B cell (primary cell): ENCODE data around the gene ST6GALNAC3. TPM values are rescaled to one million over a fixed set of nuclear protein-coding genes. Genes with fewer than 3 reads are reported as not detected.

ENCODE experiments used
- ATAC-seq: fragments of 200-7000 bp; cut with Tn5 transposase; one replicate; pipeline ENCODE4 v1.10.0; 2021; ENCODE audit warnings: low read depth, mild to moderate bottlenecking, moderate number of reproducible peaks, moderate library complexity
- CTCF ChIA-PET: fragments of 350-600 bp; sonication (Branson Sonifier 250); formaldehyde crosslinking; loops from one replicate; lab custom pipeline; 2021; ENCODE audit warnings: antibody characterized with exemption, inconsistent platforms; lab: Charles Lee
- POLR2A ChIA-PET: fragments of 350-600 bp; sonication (Branson Sonifier 250); formaldehyde crosslinking; loops from one replicate; lab custom pipeline; 2021; ENCODE audit warnings: antibody characterized with exemption; lab: Charles Lee
- DNase-seq: peaks from one replicate; pipeline ENCODE4 v3.0.0; 2013
- H2AFZ ChIP-seq: 2 replicates; pipeline ENCODE4 v1.6.1; 2012; ENCODE audit warnings: mild to moderate bottlenecking, low read depth, low read length; ENCODE audit not compliant: insufficient read depth, poor library complexity, severe bottlenecking
- H3K27ac ChIP-seq, 2 donors: 1 replicate in 1 of 2; 2 replicates in 1 of 2; pipeline ENCODE4 v1.5.1; 2012 to 2013; ENCODE audit warnings: low read length in 2 of 2, mild to moderate bottlenecking in 2 of 2, moderate library complexity in 1 of 2
- H3K27me3 ChIP-seq, 4 experiments: fragments of 200-600 bp in 1 of 4; sonication (generic) in 1 of 4; replicated peaks in 1 of 4; 1 replicate in 2 of 4; 2 replicates in 2 of 4; pipeline versions ENCODE4 v1.6.1 to v1.7.0; 2013 to 2016; ENCODE audit warnings: low read length in 3 of 4, mild to moderate bottlenecking in 2 of 4, mixed read lengths in 1 of 4, moderate library complexity in 1 of 4; ENCODE audit not compliant: insufficient read depth in 4 of 4, control insufficient read depth in 3 of 4; ENCODE audit errors: control extremely low read depth in 1 of 4
- H3K36me3 ChIP-seq, 2 experiments: replicated peaks in 1 of 2; 1 replicate in 1 of 2; 2 replicates in 1 of 2; pipeline versions ENCODE4 v1.6.1 to v1.7.1; 2013; ENCODE audit warnings: low read length in 1 of 2; ENCODE audit not compliant: insufficient read depth in 2 of 2, control insufficient read depth in 1 of 2; ENCODE audit errors: control extremely low read depth in 1 of 2, extremely low read depth in 1 of 2
- H3K4me1 ChIP-seq, 2 donors: fragments of 200-600 bp in 1 of 2; sonication (generic) in 1 of 2; 1 replicate in 1 of 2; 2 replicates in 1 of 2; pipeline versions ENCODE4 v1.5.1 to v1.6.1; 2013 to 2017; ENCODE audit warnings: low read length in 2 of 2; ENCODE audit not compliant: control insufficient read depth in 2 of 2, insufficient read depth in 2 of 2
- H3K4me2 ChIP-seq: replicated peaks from 2 replicates; pipeline ENCODE3; 2012; ENCODE audit warnings: mild to moderate bottlenecking, low read depth, low read length; ENCODE audit not compliant: poor library complexity, severe bottlenecking
- H3K4me3 ChIP-seq, 5 experiments: fragments of 200-600 bp in 1 of 5; sonication (generic) in 1 of 5; 1 replicate in 3 of 5; 2 replicates in 2 of 5; pipeline versions ENCODE4 v1.5.1 to v1.7.0; 2011 to 2016; ENCODE audit warnings: low read length in 4 of 5, mild to moderate bottlenecking in 4 of 5, low read depth in 2 of 5, control low read depth in 1 of 5, moderate library complexity in 1 of 5; ENCODE audit not compliant: insufficient read depth in 1 of 5; ENCODE audit errors: control extremely low read depth in 1 of 5, extremely low read depth in 1 of 5
- H3K79me2 ChIP-seq: fragments of 200-600 bp; sonication (generic); one replicate; pipeline ENCODE4 v1.6.0; 2016; ENCODE audit warnings: low read length; ENCODE audit not compliant: control insufficient read depth, insufficient read depth
- H3K9ac ChIP-seq: fragments of 200-600 bp; sonication (generic); 2 replicates; pipeline ENCODE4 v1.6.1; 2017; ENCODE audit warnings: mild to moderate bottlenecking, low read length, moderate library complexity
- H3K9me3 ChIP-seq, 3 donors: one replicate each; pipeline versions ENCODE4 v1.6.1 to v1.7.1; 2013; ENCODE audit warnings: low read length in 2 of 3; ENCODE audit not compliant: control insufficient read depth in 2 of 3, insufficient read depth in 1 of 3; ENCODE audit errors: control extremely low read depth in 1 of 3
- H4K20me1 ChIP-seq: 2 replicates; pipeline ENCODE4 v1.6.0; 2012; ENCODE audit warnings: mild to moderate bottlenecking, low read length; ENCODE audit not compliant: insufficient read depth, control insufficient read depth, poor library complexity, severe bottlenecking
- H3K27ac Mint-ChIP-seq: one replicate; pipeline ENCODE4 v1.8.0; 2021; ENCODE audit warnings: mixed read lengths
- H3K27me3 Mint-ChIP-seq: one replicate; pipeline ENCODE4 v1.8.0; 2021; ENCODE audit warnings: mixed read lengths
- H3K4me1 Mint-ChIP-seq: one replicate; pipeline ENCODE4 v1.8.0; 2021; ENCODE audit warnings: mixed read lengths
- H3K4me3 Mint-ChIP-seq: one replicate; pipeline ENCODE4 v1.8.0; 2021; ENCODE audit warnings: mixed read lengths
- H3K9me3 Mint-ChIP-seq: one replicate; pipeline ENCODE4 v1.8.0; 2022; ENCODE audit warnings: mixed read lengths; ENCODE audit not compliant: insufficient read depth
- EZH2 ChIP-seq: IDR thresholded peaks from 2 replicates; pipeline ENCODE4 v1.6.1; 2012; ENCODE audit warnings: borderline replicate concordance, low read depth, mild to moderate bottlenecking, moderate library complexity, low read length; ENCODE audit not compliant: insufficient read depth, poor library complexity, severe bottlenecking
- WGBS: methylation state at CpG from one replicate; pipeline ENCODE4 v1.1.5; 2013; ENCODE audit warnings: missing lambda C conversion rate; ENCODE audit not compliant: insufficient coverage; 5-methylcytosine and 5-hydroxymethylcytosine counted together
- intact Hi-C: fragments of 100-400 bp; cut with micrococcal nuclease; formaldehyde crosslinking; loops from one replicate; pipeline ENCODE4 v1.10.0; 2022
- polyA plus RNA-seq: library from polyadenylated mRNA; depleted of rRNA; stranded (reverse); fragments of >200 nt; gene quantifications from 2 replicates; pipeline ENCODE4 v1.2.3, GENCODE V29; 2012
- total RNA-seq, 2 donors: library from RNA; stranded (reverse); fragments of 120-200 nt in 1 of 2; gene quantifications; 1 replicate in 1 of 2; 2 replicates in 1 of 2; pipeline versions ENCODE4 v1.2.3 to v1.2.4, GENCODE V29; 2013 to 2022
- TF ChIP-seq, protein P1 (sequence below): fragments of 200-600 bp; IDR thresholded peaks from one replicate; pipeline ENCODE4 v1.8.0; 2022; ENCODE audit warnings: antibody characterized with exemption, mild to moderate bottlenecking

ST6GALNAC3 gene
- total and polyA plus RNA-seq, 2 donors (not counting 1 experiment from before 2014, with no cell fraction given): 3.0 to 17.3 TPM

DNA sequence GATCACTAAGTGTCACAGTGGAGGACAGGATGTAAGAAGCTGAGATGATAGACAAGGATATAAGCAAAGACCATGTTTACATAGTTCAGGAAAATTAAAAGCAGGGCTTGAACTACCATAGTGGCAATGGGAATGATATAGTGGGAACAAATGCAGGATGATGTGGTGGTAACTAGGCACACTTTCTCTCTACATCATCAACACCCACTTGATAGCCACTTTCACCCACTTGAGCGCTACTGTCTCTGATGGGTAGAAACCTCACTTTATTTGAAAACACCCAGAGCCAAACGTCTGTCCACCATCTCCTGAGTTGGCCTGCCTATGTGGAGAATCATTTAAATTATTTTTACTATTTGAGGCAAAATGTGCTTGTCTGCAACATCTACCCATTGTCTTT lies 487.7 kb downstream of the ST6GALNAC3 start:
- intact Hi-C loops: no loop called here
- H3K9ac ChIP-seq: no peak overlapping the region
- H3K9me3 ChIP-seq: no peaks in the 10 kb centered on the region
- H3K79me2 ChIP-seq: no peaks in the 10 kb centered on the region
- Mint-ChIP-seq H3K9me3 (no peaks in the 10 kb centered on the region), H3K27me3 (no peaks in the 10 kb centered on the region), H3K27ac (no peak overlapping the region), H3K4me1 (no peaks in the 10 kb centered on the region), H3K4me3 (no peak overlapping the region)
- H3K27me3 ChIP-seq: no peaks in the 10 kb centered on the region
- H3K4me2 ChIP-seq: no peak overlapping the region
- no peaks in the 10 kb centered on the region for H4K20me1 ChIP-seq
- ATAC-seq: no peak
- no peak overlapping the region for H3K4me3 ChIP-seq
- CTCF ChIA-PET: no interaction called here
- POLR2A ChIA-PET: no interaction called here
- no peak overlapping the region for H2AFZ ChIP-seq
- H3K36me3 ChIP-seq: no peaks in the 10 kb centered on the region
- no CpG with 5 or more reads among the region's 2 CpGs for WGBS
- no peak for TF ChIP-seq EZH2
- TF ChIP-seq, protein P1, sequence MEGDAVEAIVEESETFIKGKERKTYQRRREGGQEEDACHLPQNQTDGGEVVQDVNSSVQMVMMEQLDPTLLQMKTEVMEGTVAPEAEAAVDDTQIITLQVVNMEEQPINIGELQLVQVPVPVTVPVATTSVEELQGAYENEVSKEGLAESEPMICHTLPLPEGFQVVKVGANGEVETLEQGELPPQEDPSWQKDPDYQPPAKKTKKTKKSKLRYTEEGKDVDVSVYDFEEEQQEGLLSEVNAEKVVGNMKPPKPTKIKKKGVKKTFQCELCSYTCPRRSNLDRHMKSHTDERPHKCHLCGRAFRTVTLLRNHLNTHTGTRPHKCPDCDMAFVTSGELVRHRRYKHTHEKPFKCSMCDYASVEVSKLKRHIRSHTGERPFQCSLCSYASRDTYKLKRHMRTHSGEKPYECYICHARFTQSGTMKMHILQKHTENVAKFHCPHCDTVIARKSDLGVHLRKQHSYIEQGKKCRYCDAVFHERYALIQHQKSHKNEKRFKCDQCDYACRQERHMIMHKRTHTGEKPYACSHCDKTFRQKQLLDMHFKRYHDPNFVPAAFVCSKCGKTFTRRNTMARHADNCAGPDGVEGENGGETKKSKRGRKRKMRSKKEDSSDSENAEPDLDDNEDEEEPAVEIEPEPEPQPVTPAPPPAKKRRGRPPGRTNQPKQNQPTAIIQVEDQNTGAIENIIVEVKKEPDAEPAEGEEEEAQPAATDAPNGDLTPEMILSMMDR: no peak
- no peak for DNase-seq
- no peak overlapping the region for H3K27ac ChIP-seq
- H3K4me1 ChIP-seq: no peaks in the 10 kb centered on the region

DNA sequence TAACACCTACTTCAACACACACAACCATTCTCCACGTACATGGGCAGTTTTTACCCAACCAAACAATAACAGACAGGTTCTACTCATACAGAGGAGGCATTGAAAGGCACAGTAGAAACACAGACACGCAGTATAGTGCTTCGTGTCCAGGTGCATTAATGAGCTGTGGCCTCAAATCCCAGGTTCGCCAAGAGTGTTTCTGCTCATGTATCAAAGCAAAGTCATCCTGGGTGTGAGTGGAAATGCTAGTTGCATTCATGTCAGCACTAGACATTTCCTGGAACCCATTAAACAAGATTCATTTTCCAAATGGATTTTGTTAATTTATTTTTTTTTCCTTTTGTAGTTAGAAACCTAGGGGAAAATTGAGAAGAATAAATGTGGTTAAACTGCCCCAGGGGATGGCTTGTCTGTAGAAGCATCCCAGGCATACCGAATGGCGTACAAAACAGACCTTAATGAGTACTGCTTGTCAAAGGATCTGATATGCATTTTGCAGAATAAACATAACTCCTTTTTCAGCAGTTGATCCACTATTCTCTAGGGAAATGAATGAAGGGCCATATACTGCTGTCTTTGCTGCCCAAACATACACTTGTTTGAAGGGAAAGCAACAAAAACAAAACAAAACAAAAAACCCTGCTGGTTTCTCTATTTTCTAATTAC lies 494.2 kb downstream of the ST6GALNAC3 start:
- Histone ChIP-seq H3K36me3 (no peaks in the 10 kb centered on the region), H3K9me3 (no peaks in the 10 kb centered on the region), H3K9ac (no peak overlapping the region), H4K20me1 (no peaks in the 10 kb centered on the region), H2AFZ (no peak overlapping the region), H3K4me1 (no peaks in the 10 kb centered on the region), H3K79me2 (no peaks in the 10 kb centered on the region), H3K27me3 (no peaks in the 10 kb centered on the region), H3K4me3 (no peak overlapping the region), H3K4me2 (no peak overlapping the region), H3K27ac (no peak overlapping the region)
- no peaks in the 10 kb centered on the region for H3K9me3 Mint-ChIP-seq
- intact Hi-C loops: no loop called here
- no peaks in the 10 kb centered on the region for H3K27me3 Mint-ChIP-seq
- ATAC-seq (no peak), DNase-seq (no peak)
- no peak overlapping the region for H3K27ac Mint-ChIP-seq
- 78% methylated on average over 3 of the region's 6 CpGs for WGBS
- no peak for TF ChIP-seq EZH2
- TF ChIP-seq, protein P1: no peak
- ChIA-PET CTCF (no interaction called here), POLR2A (no interaction called here)
- H3K4me3 Mint-ChIP-seq: no peak overlapping the region
- no peaks in the 10 kb centered on the region for H3K4me1 Mint-ChIP-seq
